Skeletal muscle cell (primary cell): ENCODE results near the gene TEX2.

ENCODE experiments used
- DNase-seq: peaks from one replicate; pipeline ENCODE4 v3.0.0-alpha.2; 2010; ENCODE audit warnings: low read depth
- H3K4me3 ChIP-seq: 2 replicates; pipeline ENCODE4 v1.5.1; 2011; ENCODE audit warnings: low read depth, mild to moderate bottlenecking, control low read depth, low read length, moderate library complexity

TEX2 gene

DNA sequence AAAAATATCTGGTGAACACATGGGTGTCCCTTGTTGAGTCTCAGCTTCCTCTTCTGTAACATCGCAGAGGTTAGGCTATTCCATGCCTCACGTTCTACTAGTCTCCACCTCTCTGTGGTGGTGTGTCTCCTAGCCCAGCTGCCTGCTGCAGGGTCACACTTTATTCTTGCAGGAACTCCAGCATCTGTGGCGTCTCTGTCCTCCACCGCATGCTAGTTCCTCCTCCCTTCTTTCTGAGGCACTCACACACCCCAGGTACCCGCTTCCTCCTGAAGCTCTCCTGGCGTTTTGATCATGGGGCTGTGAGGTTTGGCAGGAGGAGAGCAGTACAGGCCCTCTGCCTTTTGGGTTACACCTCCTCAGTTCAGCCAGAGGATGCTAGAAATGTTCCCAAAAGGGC, 9.9 kb upstream of the TEX2 start:
- H3K4me3 ChIP-seq, result no peak overlapping the region
- DNase-seq, result no peak

- no peak overlapping the region for H3K4me3 ChIP-seq
- no peak for DNase-seq
Measured at GRCh38 chr17:64270885-64271284, 7.8 kb upstream of the TEX2 start.

- no peak for DNase-seq
- H3K4me3 ChIP-seq, result no peak overlapping the region
Measured at GRCh38 chr17:64269687-64270649, 6.9 kb upstream of the TEX2 start.

DNA sequence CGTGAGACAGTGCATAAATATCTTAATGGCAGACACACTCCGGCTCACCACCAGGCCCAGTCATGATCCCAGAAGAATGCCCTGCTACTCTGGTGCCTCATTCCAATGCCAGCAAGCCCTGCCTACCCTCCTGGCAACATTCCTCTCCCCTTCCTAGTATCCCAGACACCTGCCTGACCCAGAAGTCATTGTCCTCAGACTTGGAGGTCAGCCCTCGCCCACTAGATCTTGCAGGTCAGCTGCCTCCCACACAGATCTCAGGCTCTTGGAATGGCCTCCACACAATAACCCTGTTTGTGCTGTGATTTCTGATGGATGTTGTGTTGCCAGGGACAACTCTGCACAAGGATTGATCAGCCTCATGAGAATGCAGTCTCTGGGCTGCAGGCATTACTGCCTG, 1.8 kb upstream of the TEX2 start:
- no peak overlapping the region for H3K4me3 ChIP-seq
- no peak for DNase-seq

GRCh38 chr17:64262198-64262999, 661 bp downstream of the TEX2 start:
- H3K4me3 ChIP-seq, result peak overlapping the region; percentile 79
- no peak for DNase-seq

DNA sequence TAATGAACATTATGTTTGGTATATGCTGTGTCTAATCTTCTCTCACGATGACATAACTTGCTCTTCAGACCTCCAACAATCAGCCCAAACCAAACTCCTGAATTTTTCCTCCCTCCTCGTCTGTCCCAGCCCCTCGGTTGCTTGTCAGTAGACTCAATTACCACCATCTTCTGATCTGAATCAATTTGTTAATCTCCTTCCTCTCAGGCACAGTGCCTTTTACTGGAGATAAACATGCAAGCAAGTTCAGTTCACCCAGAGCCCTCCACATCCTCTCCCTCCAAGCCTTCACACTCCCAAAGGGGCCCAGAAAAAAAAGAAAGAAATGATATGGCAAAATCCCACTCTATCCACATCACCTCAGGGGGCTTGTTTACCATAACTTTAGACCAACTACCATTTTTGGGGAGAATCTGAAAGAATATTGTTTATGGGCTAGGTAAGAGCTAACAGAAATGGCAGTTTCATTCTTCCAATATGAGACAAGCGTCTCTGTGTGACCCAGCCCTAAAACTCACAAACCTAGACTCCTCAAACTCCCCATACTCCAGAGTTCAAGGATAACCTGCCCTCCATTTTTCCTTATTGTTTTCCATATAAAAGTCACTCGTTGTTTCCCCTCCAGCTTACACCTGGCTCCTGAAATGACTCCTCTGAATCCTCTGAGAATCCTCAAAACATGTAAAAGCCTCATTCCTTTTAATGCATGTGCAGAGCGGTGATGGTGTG, 1.5 kb downstream of the TEX2 start:
- peak overlapping the region; percentile 79 for H3K4me3 ChIP-seq

GRCh38 chr17:64260886-64261285, 2.2 kb downstream of the TEX2 start:
- no peak for DNase-seq
- H3K4me3 ChIP-seq, result no peak overlapping the region

More for the DNA sequence above, 1.5 kb downstream of the TEX2 start:
- no peak for DNase-seq

DNA sequence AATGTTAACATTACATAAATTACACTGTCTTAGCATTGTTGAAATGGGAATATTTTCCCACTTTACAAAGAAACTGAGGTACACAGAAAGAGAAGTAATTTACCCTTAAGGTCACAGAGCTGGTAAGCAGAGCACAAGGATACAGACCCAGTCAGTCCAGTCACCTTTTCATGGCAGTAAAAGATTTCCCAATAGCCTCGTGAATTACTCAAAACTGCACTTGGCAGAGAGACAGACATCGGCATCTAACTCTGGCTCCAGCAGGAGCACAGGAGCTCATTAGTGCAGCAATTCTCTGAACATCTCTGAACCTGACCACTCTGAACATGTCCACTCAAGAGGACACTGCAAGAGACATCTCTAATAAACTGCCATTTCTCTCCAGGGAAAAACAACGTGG, 3.1 kb downstream of the TEX2 start:
- H3K4me3 ChIP-seq, result no peak overlapping the region
- no peak for DNase-seq

DNA sequence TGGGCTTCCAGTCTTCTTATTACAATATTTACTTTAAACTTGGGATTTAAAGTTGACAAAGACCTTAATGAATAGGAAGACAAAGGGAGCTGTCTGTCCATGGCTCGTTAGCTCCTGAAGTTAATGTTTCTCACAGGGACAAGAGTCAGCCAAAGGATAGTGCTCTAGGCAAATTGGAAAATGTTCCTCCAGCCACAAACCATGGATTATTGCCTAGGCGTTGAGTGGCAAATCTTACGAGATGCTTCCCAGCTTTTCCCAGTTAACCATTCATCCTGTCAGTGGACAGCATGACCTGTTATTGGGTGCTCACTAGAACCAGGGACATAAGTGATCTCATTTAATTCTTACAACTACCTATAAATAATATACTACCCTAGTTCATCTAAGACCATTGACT, 3.6 kb downstream of the TEX2 start:
- no peak for DNase-seq
- no peak overlapping the region for H3K4me3 ChIP-seq

DNA sequence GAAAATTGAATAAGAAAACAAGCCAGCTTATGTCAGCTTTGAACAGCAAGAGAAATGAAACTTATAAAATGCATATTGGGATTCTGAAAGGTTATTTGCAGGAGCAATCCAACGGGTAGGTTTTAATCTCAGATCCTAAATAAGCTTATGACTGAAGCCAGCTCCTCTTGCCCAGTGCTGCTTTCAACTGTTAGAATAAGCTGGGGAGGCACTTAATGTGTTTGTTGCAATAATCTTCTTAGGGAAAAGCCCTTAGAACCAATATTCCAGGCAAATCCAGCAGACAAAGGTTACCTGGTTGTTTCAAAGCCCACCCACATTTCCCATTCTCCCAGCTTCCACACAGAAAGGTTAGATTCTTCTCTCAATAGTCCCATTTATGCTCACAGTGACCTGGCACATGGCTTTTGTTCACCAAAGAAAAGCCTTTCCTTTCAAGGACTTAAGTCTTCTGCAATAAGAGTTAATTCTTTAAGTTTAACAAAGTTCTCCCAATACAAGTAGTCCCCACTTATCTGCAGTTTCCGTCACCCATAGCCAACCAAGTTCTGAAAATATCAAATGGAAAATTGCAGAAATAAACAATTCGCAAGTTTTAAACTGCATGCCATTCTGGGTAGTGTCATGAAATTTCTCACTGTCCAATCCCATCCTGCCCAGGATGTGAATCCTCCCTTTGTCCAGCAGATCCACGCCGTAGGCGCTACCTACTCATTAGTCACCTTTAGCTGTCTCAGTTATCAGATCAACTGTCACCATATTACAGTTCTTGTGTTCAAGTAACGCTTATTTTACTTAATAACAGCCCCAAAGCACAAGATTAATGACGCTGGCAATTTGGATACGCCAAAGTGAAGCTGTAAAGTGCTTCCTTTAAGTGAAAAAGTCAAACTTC, 5.9 kb downstream of the TEX2 start:
- DNase-seq, result no peak

GRCh38 chr17:64255764-64256163, 7.3 kb downstream of the TEX2 start:
- no peak for DNase-seq
- H3K4me3 ChIP-seq, result no peak overlapping the region

More for the DNA sequence above, 5.9 kb downstream of the TEX2 start:
- no peak overlapping the region for H3K4me3 ChIP-seq

GRCh38 chr17:64254755-64255154, 8.3 kb downstream of the TEX2 start:
- DNase-seq, result no peak
- no peak overlapping the region for H3K4me3 ChIP-seq

- DNase-seq, result no peak
- no peak overlapping the region for H3K4me3 ChIP-seq
Measured at GRCh38 chr17:64253470-64253869, 9.6 kb downstream of the TEX2 start.

GRCh38 chr17:64252831-64253230, 10.2 kb downstream of the TEX2 start:
- H3K4me3 ChIP-seq, result no peak overlapping the region
- no peak for DNase-seq

DNA sequence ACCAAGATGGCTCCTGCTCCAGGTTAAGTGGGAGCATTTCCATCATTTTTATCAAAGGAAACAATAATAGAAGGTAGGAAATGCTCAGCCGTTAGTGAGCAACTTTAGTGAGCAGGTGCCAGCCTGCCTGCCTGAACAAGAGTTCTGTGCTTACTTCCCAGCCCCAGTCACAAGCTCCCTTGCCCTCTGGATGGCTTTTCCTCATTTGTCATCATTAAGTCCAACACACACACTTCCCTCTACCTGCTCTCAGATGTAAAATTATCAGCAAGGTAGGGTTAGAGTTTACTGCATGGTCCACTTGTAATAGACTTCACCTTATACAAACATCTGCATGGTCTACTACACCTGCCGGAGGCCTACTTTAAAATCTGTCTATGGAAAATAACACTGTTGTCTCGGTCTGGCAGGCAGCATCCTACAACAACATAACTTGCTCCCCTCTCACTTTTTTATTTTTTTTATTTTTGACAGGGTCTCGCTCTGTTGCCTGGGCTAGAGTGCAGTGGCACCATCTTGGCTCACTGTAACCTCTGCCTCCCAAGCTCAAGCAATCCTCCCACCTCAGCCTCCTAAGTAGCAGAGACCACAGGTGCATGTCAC, 12.7 kb downstream of the TEX2 start:
- H3K4me3 ChIP-seq, result no peak overlapping the region
- DNase-seq, result no peak

DNA sequence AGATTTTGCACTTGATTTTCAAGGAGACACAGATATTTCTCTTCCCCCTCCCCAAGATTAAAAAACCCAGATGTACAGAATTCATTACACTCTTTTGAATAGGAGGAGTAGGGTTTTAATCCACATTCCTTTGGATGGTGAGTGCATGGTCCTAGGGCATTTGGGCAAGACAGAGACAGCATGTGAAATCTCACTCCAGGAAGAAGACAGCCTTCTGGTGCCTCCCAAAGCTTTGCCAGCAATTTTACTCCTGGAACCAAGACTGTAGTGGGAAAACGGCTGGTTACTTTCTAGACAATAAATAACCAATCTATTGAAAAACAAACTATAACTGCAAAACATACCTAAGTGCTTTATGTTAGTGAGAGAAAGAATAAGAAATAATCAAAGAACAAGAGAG, 15.2 kb downstream of the TEX2 start:
- no peak for DNase-seq
- no peak overlapping the region for H3K4me3 ChIP-seq

- H3K4me3 ChIP-seq, result no peak overlapping the region
- no peak for DNase-seq
Measured at GRCh38 chr17:64245218-64246145, 17.6 kb downstream of the TEX2 start.

GRCh38 chr17:64244165-64244564, 18.9 kb downstream of the TEX2 start:
- no peak overlapping the region for H3K4me3 ChIP-seq
- no peak for DNase-seq
